COLO668 (cell line): ENCODE results near the gene CHD3.
A peak's percentile ranks its signal among the peaks of the same experiment; 100 is the strongest.

Source experiments
- DNase-seq: peaks from one replicate; lab custom pipeline; 2025; ENCODE audit not compliant: unreplicated experiment; lab: John Stamatoyannopoulos, UW

Gene CHD3

DNA sequence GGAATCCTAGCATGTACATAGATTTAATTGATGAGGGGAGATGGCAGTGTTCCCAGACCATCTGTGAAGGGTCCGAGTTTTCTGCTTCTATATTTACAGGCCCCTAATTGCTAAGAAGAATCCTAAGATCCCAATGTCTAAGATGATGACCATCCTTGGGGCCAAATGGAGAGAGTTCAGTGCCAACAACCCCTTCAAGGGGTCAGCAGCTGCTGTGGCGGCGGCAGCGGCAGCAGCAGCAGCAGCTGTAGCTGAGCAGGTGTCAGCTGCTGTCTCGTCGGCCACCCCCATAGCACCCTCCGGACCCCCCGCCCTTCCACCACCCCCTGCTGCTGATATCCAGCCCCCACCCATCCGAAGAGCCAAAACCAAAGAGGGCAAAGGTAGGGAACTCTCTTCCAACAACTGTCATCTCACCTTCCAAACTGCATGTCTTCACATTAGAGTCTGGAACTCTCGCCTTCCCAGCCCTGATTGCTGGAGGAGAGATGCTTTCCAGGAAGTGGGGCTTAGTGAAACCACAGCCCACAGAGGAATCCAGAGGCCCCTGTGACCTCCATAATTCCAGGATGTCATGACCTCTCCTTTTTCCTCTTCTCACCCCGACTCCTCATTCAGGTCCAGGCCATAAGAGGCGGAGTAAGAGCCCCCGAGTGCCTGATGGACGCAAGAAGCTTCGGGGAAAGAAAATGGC, 4.7 kb downstream of the CHD3 start:
- DNase-seq: no peak

DNA sequence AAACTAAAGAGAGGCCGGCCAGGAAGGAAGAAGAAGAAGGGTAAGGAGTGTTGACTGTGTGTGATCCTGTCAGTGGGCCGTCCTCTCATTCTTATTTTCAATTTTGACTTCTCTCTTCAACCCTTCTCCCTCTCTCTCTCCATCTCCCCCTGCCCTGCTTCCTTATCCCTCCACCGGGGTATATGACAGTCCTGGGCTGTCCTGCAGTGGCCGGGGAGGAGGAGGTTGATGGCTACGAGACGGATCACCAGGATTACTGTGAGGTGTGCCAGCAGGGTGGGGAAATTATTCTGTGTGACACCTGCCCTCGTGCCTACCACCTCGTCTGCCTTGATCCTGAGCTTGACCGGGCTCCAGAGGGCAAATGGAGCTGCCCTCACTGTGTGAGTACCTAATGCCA, 5.6 kb downstream of the CHD3 start:
- no peak for DNase-seq

DNA sequence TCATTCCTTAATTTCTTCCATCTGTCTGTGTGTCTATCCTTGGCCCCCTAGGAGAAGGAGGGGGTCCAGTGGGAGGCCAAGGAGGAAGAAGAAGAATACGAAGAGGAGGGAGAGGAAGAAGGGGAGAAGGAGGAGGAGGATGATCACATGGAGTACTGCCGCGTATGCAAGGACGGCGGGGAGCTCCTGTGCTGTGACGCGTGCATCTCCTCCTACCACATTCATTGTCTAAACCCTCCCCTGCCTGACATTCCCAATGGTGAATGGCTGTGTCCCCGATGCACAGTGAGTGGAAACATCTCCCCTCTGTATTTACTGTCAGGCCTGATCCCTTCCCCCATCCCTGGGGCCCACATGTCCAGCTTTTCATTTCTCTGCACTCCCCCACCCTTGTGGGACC, 6.3 kb downstream of the CHD3 start:
- no peak for DNase-seq

DNA sequence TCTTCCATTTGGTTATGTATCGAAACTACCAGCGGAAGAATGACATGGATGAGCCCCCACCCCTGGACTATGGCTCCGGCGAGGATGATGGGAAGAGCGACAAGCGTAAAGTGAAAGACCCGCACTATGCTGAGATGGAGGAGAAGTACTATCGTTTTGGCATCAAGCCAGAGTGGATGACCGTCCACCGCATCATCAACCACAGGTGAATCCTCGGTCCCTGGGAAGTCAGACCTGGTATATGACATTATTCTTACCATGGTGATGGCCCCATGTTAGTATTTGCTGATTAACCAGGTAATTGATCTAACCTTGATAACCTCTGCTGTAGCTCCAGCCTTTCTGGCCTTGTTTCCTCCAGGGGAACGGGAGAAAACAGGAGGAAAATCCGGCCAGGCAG, 8.5 kb downstream of the CHD3 start:
- DNase-seq: no peak

DNA sequence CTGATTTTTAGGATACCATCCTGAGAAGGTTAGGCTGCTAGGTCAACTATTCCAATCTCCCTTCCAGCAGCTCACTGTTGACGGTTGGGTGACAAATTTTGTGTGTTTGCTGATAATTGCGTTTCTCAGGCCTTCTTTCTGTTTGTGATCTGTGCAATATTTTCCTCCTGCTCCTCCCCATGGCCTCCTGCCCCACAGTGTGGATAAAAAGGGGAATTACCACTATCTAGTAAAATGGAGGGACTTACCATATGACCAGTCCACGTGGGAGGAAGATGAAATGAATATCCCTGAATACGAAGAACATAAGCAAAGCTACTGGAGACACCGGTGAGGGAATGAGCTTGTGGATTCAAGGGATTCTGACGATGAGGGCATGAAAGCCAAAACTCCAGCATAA, 9.2 kb downstream of the CHD3 start:
- DNase-seq: peak; percentile 0

DNA sequence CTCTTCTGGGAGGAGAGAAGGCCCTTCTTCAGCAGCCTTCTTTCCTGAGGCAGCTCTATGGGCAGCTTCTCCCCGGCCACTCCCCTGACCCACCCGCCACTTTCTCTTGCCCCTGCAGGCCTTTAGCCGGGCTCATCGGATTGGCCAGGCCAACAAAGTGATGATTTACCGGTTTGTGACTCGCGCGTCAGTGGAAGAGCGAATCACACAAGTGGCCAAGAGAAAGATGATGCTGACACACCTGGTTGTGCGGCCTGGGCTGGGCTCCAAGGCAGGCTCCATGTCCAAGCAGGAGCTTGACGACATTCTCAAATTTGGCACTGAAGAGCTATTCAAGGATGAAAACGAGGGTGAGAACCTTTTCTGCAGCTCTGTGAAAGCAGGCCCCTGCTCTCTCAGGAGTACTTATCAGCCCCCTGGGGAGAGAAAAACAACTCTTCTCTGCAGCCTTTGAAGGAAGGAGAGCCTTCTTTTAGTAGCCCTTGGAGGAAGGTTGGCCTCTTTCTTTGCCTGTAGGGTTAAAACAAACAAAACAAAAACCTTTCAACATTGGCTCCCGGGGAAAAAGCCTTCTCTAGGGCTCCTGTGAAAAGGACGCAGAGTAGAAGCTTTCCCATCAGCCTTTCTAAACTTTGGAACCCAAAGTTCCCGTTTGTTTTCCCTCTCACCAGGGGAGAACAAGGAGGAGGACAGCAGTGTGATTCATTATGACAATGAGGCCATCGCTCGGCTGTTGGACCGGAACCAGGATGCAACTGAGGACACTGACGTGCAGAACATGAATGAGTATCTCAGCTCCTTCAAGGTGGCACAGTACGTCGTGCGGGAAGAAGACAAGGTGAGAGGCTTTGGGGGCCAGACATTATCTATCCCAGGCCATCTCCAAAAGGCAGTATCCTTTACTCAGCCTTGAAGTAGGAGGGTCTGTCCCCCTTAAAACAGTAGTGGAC, 14.8 kb downstream of the CHD3 start:
- no peak for DNase-seq

DNA sequence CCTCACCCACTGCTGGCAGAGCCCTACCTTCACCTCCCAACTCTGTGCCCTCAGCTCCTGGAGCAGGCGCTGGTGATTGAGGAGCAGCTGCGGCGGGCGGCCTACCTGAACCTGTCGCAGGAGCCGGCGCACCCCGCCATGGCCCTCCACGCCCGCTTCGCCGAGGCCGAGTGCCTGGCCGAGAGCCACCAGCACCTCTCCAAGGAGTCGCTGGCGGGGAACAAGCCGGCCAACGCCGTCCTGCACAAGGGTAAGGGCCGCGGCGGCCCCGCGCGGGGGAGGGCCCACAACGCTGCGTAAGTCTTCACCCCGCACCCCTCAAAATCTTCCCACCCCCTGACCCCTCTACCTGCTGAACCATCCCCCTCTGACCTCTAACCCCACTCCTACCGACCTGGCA, 20.5 kb downstream of the CHD3 start:
- no peak for DNase-seq

DNA sequence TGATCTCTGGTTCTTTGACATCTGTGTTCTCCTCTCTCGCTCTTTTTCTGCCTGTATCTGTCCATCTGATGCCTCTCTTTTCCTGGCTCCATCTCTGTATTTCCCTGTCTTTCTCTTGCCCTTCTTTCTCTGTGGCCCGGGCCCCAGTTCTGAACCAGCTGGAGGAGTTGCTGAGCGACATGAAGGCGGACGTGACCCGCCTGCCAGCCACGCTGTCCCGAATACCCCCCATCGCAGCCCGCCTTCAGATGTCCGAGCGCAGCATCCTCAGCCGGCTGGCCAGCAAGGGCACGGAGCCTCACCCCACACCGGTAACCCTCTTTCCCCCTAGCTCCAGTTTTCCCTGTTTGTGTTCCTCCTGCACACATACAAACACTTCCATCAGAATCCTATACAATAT, 21.7 kb downstream of the CHD3 start:
- no peak for DNase-seq

DNA sequence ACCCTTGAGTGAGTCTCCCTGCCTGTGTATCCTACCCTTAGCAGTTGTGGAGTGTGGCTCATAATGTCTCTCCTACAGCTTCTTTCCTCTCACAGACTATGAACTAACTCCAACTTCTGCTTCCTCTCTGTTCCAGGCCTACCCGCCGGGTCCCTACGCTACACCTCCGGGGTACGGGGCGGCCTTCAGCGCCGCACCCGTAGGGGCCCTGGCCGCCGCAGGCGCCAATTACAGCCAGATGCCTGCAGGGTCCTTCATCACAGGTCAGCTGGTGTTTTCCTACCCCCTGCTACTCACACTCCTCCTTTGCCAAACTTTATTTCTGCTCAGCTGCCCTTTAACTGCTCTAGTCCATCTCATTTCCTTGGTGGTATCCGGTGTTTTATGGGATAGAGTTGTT, 22.1 kb downstream of the CHD3 start:
- no peak for DNase-seq

DNA sequence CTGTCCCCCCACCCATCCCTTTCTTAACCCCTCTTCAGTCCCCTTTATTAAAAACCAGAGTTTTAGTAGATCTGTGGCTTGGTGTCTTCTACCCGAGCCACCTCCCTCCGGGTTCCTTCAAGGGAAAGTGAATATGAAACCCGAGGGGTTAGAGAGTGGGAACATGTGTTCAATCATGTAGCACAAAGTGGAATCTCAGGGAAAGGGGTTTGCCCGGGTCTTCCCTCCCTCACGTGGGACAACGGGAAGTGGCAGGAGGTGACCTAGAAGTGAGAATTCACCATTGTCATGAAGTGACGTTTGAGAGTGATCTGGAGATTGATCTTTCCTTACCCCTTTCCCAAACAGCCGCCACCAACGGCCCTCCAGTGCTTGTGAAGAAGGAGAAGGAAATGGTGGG, 22.5 kb downstream of the CHD3 start:
- no peak for DNase-seq

DNA sequence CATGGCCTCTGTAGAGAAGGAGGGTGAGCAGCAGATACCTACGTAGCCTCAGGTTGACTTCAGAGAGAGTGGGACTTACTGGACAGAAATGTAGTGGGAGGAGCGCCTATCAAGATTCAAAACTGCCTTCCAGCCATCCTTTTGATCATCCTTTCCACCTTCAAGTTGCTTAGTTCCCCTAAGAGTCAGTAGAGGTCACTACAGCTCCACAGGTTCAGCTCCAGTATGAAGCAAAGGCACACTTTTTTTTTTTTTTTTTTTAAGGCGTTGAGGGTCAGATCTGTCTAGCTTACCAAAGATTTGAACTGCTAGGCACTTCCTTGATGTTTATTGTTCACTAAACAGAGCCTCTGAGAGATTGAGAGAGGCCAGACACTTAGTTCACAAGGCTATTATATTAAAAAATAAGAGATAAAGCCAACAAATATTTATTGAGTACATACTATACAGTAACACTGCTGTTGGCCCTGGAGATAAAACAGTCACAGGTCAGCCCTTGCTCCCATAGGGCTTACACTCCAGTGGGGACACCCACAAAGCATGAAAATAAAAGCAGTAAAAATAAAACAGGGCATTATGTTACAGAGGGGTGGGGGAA, 24.4 kb downstream of the CHD3 start:
- DNase-seq: peak; percentile 17

DNA sequence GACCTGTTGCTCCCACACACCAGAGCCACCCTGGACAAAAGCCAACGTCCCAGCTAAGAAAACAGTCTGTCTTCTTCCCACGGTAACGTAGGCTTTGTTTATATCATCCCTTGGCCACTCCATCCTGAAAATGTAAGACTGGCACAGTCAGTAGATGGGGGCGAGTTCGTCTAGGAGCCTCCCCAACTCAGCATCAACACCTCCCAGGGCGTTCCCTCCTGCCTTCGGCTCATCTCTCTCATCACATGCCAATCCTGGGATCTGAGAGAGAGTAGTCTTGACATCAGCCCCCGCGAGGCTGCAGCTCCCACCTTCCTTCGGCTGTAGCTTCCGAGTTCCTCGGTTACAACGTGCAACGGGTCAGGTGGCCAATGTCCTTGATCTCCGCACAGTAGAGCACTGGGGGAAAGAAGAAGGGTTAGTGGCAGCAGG, 26.6 kb downstream of the CHD3 start:
- no peak for DNase-seq

DNA sequence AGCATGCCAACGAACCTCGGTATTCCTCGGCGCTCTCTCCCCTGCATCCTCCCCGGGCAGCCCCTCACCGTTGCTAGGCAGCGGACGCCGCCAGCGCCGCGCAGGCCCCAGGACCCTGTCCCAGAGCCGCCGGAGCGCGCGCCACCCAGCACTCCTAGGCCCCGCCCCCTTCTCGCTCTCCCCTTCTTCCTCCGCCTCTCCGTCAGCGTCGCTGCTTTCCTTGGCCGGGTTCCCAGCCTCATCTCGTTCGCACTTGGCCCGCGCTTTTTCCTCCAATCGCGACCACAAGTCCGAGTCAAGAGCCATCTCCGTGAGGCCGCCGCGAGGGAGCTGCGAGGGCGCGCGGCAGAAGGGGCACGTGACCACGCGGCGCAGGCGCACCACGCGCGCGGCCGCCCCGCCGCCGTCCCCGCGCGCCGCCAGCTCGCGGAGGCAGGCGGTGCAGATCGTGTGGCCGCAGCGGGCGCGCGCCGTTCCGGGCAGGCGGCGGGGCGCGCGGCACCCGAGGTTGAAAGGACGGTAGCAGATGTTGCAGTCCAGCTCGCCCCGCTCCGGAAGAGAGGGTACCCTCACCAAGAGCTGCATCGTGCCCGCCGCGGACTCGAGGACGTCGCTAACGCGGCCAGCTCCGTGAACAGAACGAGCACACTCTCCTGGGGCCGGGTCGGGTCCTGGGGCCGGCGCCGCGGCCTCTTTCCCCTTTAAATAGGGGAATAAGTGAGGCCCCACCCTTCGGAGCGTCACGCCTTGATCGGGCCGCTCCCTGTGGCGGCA, 27.2 kb downstream of the CHD3 start, which contains the start of gene RNF227:
Gene RNF227 (minus strand): TSS at position 679 of the 774 bp plus-strand sequence. CDS start 94 bp downstream, at position 585.
- peak; percentile 90 for DNase-seq

DNA sequence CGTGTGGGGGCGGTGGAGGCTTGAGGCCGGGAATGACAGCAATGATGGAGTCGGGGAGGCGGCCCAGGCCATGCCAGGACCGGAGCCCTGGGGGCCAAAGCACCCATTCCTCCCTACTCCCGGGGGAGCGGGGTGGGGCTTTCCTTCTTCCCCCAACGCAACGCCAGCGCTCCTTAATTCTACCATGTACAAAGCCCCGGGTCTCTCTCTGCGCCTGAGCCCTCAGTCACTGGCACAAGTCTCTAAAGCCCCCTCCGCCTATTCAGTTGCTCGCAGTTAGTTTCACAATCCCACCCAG, 27.7 kb downstream of the CHD3 start:
- no peak for DNase-seq

DNA sequence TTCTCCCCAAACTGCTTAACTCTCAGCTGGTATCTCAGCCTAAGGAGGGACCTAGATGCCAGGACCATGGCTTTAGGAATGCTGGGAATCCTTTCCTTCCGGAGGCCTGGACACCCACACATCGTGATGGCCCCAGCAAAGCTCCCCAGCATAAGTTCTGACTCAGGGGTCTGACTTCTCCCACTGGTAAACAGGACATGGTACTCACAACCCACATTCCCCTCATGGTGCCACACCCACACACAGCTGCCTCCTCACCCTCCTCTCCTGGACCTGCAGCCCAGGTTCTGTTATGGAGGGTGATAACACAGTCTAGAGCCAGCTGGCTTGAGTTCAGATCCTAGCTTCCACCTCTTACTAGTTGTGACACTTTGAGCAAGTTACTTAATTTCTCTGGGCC, 28.2 kb downstream of the CHD3 start:
- peak; percentile 1 for DNase-seq

DNA sequence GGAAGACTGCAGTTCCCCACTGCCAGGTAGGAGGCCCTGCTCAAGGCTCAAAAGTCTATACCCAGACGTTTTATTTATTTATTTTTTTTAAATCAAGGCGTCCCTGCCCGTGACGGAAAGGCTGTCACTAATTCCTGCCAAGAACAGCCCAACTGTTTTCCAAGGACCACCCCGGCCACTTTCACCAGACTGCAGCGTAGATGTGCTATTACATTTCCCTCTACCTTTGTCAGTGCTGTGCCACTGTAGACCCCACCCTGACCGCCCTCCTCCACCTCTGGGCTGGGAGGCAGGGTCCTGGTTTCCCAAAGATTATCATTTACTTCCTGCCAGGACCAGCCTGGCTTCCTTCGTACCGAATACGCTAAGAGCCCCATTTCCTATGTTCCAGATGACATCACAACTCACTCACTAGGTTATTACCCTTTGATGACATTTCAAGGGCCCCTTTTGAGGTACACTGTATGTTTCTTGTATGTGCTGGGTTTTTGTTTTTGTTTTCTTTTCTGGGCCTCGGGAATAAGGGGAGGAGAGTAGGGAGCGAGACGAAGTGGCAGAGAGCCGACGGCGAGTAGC, 33.8 kb downstream of the CHD3 start:
- no peak for DNase-seq

DNA sequence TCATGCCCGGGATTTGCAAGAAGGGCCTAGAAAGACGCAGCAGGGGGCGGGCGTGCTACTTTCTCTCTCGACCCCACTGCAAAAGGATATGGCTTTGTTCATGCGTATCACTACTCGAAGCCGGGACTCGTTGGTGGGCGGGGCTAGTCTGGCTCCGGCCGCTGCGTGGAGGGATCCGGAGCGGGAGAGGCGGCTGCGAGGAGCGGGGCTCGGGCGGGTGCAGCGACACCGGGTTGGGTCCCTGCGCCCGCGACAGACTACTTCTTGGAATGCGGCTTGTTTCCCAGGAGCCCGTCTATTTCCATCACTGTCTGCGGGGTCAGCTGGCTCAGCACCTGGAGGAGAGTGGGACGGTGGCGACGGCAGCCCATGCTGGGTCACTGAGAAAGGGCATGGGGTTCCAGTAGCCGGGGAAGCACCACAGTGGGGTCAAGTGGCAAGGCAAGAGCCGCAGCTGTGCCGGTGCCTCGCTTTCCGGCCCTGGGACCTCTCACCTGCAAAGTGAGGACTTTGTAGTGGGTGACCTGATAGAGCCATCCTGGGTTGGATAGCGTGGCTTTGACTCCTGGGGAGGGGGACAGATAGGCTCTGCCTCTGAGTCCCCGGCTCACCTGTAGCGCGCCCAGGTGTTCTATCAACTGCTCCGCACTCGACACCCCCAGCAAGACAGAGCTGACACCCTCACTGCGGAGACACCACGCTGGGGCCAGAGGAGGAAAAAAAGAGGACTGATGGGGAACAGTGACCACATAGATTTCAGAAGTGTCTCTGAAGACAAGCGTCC, 34.4 kb downstream of the CHD3 start:
- DNase-seq: peak; percentile 74

DNA sequence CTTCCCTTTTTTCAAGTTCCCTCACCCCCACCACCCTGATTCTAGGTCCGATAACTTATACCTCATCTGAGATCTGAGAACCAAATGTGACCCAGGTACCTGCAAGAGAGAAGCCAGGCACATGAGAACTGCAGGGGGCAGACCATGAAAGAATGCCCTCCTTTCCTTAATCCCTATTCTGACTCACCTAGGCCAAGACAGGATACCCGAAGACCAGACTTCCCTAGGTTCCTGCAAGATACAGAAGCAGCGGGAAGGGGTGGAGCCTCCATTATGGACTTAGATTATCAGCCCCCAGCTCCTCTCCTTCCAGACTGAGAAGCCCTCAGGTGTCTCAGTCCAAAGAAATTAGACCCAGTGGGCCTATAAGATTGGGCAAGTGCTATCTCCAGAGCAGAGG, 39.0 kb downstream of the CHD3 start:
- no peak for DNase-seq

DNA sequence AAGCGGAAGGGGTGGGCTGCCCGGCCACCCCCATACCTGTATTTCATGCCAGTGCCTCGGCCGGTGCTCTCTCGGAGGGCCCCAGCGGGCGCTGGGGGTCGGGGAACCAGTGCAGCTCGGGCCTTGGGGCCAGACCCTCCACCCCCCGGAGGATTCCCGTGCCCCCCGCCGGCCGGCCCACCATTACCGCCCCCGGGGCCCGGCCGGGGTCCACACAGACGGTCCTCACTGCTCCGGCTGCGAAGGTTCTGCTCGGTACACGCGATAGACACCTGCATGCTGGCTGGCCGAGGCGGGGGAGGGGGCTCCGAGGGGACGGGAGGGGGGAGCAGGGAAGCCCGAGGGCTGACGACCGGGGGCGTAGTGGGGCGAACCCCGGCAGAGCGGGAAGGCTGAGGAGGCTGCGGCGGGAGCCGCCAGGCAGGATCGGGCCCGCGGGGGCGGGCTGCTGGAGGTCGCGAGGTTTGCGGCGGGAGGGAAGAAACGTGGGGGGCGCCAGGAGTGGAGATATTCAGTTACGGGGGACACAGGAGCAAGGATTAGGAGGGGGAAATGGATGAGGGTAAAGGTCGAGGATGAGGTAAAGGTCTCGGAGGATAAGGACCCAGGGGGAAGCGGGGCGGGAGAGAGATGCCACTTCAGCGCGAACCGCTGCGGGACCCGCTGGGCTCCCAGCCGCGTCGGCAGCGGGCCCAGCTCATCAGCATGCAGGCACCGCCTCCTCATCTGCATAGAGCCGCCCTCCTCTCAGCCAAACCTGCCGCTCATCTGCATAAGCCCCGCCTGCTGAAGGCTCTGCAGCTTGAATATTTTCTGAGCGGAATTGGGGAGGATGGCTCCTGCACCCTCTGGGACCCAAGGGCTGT, 40.8 kb downstream of the CHD3 start, which contains the start of gene KCNAB3:
Gene KCNAB3 (minus strand): TSS at position 699 of the 866 bp plus-strand sequence. CDS start 421 bp downstream, at position 278.
- peak; percentile 1 for DNase-seq
